NCI-H226 (cell line): ENCODE results near the gene EPN1.

ENCODE experiments used
- DNase-seq: peaks from one replicate; pipeline ENCODE4 v3.0.0-alpha.2; 2015

The EPN1 gene

DNA sequence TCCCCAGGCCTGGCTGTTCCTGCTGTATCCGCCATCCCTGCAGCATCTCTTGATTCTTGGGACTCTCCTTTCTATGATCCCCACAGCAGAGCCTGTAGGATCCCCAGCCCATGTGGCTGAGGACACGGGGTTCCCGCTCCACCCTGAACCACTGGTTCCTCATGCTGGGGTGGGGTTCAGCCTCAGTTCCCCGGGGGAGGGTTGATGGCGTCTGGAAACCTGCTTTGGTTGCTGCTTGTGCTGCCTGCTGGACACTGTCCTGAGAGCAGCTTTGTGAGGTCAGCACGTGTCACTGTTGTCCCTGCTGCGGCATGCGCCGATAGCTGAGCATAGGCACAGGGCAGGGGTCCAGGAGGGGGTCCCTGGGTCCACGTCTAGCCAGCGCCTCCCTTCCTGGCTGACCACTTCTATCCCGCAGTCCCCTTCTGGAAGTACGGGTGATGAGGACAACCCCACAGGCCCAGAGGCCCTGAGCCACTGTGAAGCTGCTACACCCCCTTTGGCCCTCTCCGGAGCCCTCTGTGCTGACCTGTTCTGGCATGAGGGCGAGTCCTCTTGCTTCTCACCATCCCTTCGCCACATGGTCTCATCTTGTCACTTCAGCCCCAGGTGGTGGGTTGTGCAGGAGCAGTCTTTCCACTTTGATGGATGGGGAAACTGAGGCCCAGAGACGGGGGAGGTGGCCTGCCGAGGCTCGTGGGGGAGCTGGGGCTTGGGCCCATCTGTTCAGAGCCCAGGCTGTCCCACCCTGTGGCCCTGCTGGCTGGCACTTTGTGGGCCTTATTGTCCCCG is 5.5 kb downstream of the EPN1 start:
- no peak for DNase-seq

DNA sequence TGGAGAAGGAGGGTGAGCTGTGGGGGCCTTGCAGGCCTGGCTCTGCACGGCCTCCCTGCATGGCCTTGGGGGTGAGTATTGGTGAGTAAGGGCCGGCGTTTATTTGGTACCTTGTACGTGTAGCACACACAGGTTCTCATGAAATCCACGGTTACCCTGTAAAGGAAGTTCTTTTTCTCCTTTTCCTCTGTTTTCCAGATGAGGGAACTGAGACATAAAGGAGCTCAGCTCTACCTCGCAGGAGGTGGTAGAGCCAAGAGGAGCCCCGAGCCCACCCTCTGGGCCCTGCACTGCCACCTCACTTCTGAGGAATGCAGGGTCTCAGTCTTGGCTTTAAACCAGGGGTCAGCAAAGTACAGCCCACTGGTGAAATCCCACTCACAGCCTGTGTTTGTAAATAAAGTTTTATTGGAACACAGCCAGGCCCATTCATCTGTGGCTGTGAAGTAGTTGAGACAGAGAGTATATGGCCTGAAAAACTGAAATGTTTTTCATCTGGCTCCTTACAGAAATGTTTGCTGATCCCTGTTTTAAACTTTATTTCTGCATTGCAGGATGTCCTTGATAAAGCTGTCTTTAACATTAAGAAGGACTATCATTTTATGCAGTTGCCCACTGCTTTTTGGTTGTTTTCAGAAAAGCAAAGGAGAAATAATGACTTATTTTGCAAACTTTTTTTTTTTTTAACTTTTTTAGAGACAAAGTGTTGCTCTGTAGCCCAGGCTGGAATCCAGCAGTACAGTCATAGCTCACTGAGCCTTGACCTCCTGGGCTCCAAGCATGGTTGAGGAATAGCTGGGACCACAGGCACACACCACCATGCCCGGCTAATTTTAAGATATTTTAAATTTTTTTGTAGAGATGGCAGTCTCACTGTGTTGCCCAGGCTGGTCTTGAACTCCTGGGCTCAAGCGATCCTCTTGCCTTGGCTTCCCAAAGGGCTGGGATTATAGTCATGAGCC is 6.4 kb downstream of the EPN1 start:
- no peak for DNase-seq

DNA sequence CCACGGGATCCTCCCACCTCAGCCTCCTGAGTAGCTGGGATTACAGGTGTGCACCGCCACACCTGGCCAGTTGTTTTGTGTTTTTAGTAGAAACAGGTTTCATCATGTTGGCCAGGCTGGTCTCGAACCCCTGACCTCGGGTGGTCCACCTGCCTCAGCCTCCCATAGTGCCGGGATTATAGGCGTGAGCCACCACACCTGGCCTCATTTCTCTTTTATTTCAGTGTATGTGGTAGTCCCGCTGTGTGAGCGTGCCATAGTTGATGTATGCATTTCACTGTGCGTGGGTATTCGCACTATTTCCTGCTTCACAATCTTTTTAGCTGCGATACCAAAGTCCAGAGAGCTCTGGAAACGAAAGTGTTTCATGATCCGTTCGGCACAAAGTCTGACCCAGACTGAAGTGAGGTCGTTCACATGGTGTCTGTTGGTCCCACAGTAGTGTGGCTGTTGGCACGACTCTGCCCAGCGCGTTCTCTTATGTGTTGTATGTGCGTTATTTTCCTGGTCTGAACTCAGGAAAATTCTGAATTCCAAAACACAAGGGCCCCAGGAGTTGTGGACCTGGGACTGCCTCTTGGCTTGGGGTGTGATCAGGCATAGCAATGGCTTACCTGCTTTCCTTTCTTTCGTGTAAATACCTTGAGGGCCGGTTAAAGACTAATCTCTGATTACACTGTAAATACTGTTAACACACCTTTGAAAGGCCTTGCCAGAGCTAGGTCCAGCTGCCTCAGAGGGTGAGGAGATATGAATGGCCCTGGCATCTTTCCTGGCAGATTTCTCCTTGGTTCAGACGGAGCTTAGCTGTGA is 8.6 kb downstream of the EPN1 start:
- DNase-seq: no peak

DNA sequence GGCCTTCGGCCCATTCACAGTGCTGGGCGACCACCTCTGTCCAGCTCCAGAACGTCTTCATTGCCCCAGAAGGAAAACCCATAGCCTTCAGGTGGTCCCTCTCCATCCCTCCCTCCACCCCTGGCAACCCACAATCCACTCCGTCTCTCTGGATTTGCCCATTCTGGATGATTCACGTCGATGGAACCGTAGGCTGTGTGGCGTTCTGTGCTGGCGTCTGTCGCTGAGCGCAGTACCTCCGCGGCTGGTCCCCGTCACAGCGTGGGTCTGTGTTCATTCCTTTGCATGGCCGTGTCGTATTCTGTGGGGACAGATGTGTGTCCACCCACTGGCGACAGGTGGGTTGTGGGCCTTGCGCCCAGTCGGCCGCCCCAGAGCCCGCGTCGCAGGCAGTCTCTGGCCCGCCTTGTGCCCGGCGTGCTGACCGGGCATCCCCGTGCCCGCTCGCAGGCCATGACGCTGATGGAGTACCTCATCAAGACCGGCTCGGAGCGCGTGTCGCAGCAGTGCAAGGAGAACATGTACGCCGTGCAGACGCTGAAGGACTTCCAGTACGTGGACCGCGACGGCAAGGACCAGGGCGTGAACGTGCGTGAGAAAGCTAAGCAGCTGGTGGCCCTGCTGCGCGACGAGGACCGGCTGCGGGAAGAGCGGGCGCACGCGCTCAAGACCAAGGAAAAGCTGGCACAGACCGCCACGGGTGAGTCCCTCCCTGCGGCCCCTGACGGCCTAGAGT is 10.1 kb downstream of the EPN1 start:
- DNase-seq: no peak

DNA sequence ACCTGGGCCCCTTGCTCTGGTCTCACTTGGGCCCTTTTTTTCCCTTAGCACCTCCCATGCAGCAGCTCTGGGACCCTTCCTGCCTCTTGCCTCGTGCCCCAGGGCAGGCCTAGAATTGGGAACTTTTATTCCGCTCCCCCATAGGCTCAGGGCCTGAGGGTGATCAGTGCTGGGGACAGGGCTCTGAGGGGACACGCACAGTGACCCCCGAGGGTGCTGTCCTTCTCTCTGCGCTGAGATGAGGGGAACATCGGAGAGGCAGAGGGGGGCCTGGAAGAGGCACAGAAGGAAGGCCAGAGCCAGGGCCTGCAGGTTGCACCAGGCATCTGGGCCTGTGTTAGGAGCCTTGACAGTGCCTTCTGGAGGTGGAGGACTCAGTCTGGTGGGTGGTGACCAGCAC is 10.8 kb downstream of the EPN1 start:
- no peak for DNase-seq

DNA sequence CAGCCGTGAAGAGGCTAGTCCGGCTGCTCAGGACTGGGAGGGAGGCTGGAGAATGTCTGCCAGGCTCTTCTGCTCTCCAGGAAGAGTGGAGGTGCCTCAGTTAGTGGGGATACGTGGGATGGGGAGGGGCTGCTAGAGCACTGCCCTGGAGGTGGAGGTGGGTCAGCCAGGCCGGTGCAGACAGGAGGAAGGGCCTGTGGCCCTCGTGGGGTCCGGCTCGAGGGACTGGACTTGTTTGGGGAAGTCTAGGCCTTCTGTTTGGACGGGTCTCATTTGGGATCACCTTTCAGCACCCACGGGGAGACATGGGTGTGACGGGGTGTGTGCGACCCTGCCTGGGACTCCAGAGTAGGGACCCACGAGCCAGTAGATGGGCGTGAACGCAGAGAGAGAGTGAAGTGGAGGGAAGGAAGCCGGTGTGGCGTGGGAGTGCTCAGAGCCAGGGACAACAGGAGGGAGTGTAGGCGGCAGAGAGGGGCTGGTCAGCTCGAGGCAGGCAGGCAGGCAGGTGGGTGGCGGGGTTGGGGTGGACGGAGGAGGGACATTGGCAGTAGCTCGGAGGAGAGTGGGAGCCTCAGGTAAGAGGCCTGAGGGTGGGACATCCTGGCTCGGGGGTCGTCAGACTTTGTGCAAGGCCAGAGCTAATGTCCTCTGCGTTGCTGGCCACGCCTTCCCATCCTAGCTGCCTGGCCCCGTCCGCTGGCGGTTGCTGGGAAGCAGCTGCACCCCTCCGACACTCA is 11.5 kb downstream of the EPN1 start:
- DNase-seq: no peak

DNA sequence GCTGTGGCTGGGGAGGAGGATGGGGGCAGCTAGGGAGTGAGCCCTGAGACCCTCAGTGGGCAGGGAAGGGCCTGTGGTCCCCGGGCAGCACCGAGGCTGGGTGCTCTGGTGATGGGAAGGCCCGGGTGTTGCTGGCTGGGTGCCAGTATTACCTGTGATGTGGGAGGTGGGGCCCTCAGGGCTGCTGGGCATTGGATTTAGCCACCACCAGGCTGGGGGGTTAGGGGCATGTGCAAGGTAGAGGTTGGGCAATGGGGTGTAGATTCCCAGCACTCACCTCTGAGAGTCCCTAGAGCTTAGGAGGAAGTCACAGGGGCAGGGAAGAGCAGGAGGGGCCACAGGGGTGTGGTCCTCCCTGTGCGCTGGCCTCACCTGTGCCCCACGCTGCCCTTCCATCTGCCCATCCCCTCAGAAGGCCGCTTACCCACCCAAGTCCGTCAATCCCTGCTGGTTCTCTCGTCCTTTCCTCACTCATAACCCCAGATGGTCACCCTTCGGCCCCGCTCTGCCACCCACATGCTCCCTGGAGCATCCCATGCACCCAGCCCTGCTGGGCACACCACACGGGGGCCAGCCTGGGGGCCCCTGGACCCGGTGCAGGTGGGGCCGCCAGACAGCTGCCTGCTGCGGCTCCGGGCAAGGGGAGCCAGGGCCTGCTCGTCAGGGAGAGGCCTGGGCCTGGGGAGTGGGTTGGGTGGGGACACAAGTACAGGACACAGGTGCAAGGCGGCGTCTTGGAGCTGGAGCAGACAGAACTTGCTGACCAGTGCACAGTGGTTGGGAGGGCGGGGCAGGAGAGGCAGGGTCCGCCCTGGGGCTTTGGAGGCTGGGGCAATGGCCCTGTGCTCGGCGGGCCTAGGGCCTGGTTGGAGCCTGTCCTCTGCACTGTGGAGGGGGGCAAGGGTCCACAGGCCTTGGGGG is 12.5 kb downstream of the EPN1 start:
- no peak for DNase-seq

DNA sequence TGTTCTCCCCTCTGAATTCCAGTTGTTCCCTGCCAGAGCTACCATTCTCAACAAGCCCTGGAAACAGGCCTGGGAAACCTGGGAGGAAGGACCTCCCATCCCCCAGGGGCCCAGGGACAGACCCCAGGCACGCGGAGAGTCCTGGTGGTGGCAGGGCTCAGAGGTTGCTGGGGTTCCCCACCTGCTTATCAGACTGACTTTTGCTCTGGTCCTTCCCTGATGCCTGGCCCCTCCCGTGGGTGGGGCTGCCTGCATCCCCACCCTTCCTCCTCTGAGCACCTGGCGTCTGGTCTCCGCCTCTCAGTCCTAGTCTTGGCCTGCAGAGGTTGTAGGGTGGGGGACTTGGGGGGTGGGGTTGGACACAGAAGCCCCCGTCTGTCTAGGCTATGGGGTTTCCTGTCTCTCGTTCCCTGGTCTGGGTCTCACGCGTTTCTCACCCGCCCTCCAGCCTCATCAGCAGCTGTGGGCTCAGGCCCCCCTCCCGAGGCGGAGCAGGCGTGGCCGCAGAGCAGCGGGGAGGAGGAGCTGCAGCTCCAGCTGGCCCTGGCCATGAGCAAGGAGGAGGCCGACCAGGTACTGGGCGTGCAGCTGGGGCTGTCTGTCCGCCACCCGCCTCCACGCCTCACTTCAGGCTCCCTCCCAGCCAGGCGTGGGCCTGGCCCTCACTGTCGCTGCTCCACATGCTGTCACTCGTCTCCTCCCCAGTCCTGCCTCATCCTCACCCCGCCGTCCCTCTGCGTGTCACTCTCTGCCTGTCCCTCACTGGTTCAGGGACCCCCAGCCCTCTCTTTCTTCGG is 13.6 kb downstream of the EPN1 start:
- no peak for DNase-seq

DNA sequence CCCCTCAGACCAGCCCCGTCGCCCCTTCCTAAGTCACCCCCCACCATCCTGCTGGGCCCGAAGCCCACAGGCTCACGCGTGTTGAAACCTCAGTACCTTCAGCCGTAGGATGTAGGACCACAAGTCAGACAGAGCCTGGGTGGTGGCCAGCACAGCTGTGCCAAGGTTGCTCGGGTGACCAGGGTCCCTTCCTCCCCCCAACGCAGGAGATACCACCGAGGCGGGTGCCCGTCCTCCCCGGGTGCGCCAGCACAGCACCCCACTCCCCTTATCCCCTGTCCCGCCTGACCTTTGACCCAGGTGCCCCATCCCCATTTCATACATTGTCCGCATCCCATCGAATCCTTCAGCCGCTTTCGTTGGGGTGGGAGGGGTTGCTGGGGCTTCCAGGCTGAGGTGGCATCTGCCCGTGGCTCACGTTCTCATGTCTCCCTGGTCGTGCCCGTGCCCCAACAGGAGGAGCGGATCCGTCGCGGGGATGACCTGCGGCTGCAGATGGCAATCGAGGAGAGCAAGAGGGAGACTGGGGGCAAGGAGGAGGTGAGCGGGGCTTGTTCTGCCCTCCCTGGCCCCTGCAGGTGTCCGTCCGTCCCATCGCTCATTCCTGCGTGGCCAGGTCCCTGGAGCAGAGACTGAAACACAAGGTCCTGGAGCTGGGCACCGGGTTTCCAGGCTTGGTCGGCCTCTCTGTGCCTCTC is 14.5 kb downstream of the EPN1 start:
- DNase-seq: no peak

DNA sequence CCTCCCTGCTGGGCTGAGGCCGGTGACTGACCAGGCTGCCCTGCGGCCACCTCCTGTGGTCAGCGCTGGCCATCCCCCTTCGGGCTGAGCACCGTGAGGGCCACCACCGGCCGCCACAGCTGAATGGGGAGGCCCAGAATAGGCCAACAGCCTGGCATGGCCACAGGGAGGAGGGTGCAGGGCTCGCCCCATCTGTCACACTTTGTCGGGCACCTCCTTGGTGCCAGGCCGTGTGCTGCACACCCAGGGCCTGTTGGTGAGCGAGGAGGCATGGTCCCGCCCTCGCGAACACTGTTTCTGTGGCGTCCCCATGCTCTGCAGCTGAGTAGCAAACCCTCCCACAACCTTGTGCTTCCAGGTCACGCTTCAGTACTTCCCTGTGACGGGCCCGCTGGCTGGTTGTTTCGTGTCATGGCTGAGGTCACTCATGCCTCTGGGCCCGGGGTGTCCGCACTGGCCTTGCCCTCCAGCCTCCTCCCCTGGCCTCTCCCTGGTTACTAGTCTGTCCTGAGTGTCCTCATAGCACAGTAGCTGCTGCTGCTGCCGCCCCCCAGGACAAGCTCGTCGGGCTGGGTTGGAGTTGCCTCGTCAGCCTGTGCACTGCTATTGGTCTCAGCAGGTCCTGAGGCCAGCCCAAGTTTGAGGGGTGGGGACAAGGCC is 15.2 kb downstream of the EPN1 start:
- no peak for DNase-seq

DNA sequence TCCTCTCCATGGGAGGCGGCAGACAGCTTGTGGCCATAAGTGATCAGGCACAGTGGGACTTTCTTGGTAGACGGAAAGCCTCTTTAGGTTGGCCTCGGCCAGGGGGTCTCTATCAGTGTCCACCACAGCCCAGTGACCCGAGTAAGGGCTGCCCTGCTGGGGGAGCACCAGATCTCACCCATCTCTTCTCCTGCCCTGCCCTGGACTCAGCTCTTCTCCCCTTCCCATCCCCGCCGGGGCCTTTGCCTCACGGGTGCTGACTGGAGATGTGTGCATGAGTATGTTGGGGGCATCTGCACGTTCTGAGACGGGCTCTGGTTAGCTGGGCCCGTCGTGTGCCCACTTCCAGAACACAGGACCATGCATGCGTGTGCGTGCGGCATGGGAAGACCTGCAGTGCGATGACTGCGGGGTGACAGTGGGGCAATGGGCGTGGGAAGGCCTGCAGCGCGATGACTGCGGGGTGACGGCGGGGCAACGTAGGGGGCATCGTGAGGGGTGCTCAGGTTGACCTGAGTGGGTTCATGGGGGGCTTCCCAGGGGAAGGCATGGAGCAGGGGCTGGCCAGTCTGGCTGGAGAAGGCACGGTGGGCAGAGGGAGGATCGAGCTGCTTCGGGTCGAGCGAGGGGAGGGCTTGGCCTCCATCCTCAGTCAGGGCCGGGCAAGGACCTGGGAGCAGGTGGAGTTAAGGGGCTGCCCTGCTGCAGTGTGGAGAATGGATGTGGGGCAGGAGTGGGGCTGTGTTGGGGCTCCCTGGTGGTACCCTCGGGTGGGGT is 15.9 kb downstream of the EPN1 start:
- no peak for DNase-seq

DNA sequence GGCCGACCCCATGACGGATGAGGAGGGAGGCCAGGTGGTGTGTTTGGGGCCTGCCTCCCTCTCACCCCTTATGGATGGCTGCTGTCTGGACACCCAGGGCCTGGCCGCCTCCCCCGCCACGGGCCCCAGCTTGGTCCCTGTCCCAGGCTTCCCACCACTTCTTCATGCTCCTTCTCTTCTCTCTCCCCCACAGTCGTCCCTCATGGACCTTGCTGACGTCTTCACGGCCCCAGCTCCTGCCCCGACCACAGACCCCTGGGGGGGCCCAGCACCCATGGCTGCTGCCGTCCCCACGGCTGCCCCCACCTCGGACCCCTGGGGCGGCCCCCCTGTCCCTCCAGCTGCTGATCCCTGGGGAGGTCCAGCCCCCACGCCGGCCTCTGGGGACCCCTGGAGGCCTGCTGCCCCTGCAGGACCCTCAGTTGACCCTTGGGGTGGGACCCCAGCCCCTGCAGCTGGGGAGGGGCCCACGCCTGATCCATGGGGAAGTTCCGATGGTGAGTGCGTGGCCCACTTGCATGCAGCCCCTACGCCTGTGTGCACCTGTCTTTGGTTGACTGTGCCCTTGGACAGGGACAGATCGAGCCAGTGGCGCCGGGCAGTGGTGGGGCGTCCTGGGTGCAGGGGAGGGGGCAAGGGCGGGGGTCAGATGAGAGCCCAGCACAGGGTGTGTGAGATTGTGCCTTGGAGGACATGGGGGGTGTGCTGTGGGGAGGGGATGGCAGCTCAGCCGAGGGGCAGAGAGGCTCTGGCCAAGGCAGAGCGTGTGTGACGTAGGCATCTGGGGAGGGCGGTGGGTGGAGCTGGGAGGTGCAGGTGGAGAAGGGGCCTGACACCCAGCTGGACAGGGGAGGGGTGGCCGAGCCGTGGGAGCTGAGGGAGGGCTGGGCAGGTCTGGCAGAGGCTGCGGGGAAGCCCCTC is 16.8 kb downstream of the EPN1 start:
- no peak for DNase-seq

DNA sequence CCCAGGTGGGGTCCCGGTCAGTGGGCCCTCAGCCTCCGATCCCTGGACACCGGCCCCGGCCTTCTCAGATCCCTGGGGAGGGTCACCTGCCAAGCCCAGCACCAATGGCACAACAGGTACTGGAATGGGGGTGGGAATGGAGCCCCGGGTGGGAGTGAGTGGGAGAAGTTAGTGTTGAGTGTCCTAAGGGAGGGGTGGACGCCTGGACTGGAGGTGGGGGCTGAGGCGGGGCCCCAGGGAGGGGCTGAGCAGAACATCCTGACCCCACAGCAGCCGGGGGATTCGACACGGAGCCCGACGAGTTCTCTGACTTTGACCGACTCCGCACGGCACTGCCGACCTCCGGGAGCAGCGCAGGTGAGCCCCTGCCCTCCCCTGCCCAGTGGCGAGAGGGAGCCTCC is 17.7 kb downstream of the EPN1 start:
- DNase-seq: no peak

DNA sequence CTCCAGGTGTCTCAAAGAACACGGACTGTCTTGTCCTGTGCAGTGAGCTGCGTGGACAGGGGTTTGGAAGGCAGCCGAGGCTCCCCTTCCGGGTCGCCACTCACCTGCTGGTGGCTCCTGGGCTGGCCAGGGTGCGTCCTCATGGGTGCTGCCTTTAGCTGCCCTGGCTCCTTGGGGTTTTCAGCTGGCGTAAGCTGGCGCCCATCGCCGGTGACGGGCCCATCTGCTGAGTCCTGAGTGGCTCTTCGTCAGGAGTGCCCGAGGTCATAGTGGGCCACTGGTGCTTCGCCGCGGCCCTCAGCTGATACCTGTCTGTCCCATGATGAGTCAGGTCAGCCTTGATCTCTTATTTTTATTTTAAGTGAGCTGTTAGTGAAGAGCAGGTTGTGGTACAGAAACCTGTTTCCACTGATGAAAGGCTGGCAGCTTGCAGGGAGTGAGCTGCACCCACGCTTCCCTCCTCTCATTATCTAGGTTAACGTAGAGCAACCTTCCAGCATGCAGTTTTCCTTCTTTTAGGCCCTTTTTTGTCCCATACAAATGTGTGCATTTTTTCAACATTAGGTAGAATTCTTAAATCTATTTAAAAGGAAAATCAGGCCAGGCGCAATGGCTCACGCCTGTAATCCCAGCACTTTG is 18.4 kb downstream of the EPN1 start:
- DNase-seq: no peak

DNA sequence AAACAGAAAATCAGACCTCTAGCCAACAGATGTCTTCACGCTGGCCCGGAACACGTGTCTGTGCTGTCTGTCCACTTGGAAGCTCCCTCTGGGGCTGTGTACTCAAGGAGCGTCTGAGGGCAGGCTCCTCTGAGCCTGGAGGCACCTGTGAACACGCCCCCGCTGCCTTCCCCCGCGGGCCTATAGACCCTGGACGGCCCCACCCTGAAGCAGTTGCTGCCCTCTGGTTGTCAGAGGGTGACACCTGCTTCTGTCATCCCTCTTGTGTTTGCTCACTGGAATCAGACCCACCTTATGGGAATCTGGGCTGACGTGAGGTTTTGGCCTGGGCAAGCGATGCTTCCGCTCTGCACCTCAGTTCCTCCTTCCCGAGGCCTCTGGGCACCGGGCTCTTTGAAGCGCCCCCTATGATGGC is 19.2 kb downstream of the EPN1 start:
- DNase-seq: no peak
